HL-60 (cell line): Measurements from ENCODE around the gene PAPPA2.

Experiments used
- DNase-seq, 2 experiments: peaks; one replicate each; pipeline ENCODE4 v3.0.0-alpha.2; 2010 to 2020; ENCODE audit warnings: low read depth in 1 of 2, low spot score in 1 of 2
- H3K27ac ChIP-seq: fragments of 250-450 bp; sonication (Bioruptor Pico); replicated peaks from 2 replicates; pipeline ENCODE4 v1.5.1; 2020; ENCODE audit warnings: mild to moderate bottlenecking, moderate library complexity
- H3K27me3 ChIP-seq: fragments of 250-450 bp; sonication (Bioruptor Pico); 2 replicates; pipeline ENCODE4 v1.5.1; 2021; ENCODE audit warnings: mild to moderate bottlenecking, moderate library complexity; ENCODE audit not compliant: insufficient read depth, poor library complexity, severe bottlenecking
- H3K4me3 ChIP-seq: replicated peaks from 2 replicates; pipeline ENCODE4 v1.5.1; 2011; ENCODE audit warnings: mild to moderate bottlenecking, control low read depth, low read length; ENCODE audit not compliant: insufficient read depth
- GABPA ChIP-seq: IDR thresholded peaks from 2 replicates; pipeline ENCODE4 v1.6.1; 2012; ENCODE audit warnings: low read depth
- POLR2AphosphoS5 ChIP-seq: IDR thresholded peaks from 2 replicates; pipeline ENCODE4 v1.6.1; 2012; ENCODE audit warnings: low read depth
- SPI1 ChIP-seq: IDR thresholded peaks from 2 replicates; pipeline ENCODE4 v1.6.1; 2012; ENCODE audit warnings: low read depth, mild to moderate bottlenecking, borderline replicate concordance
- TF ChIP-seq, protein P1 (sequence below): IDR thresholded peaks from 2 replicates; pipeline ENCODE4 v1.6.1; 2012; ENCODE audit warnings: low read depth; ENCODE audit not compliant: insufficient replicate concordance
- TF ChIP-seq, protein P2 (sequence below): IDR thresholded peaks from one replicate; pipeline ENCODE4 v1.5.1; 2011; ENCODE audit warnings: low read length, control low read depth, inconsistent platforms; ENCODE audit not compliant: insufficient read depth

PAPPA2 gene

DNA sequence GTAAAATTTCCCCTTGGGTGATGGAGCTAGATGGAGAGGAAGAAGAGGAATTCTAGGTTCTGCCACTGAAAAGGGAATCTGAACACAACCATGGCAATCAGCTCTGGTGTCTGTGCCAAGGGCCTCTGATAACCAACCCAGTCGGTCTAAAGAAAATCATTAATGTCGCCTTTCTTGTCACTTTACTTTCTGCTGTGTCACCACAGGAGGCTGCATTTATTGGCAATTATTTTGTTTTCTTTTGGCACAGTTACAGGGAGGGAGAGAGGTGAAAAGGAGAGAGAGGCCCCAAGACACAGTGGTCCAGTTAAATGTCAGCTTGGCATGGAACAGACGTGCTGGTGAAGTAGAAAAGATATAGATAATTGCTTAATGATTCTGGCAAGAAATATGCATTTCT is 414.6 kb downstream of the PAPPA2 start:
- TF ChIP-seq POLR2AphosphoS5, result no peak
- TF ChIP-seq, protein P1, sequence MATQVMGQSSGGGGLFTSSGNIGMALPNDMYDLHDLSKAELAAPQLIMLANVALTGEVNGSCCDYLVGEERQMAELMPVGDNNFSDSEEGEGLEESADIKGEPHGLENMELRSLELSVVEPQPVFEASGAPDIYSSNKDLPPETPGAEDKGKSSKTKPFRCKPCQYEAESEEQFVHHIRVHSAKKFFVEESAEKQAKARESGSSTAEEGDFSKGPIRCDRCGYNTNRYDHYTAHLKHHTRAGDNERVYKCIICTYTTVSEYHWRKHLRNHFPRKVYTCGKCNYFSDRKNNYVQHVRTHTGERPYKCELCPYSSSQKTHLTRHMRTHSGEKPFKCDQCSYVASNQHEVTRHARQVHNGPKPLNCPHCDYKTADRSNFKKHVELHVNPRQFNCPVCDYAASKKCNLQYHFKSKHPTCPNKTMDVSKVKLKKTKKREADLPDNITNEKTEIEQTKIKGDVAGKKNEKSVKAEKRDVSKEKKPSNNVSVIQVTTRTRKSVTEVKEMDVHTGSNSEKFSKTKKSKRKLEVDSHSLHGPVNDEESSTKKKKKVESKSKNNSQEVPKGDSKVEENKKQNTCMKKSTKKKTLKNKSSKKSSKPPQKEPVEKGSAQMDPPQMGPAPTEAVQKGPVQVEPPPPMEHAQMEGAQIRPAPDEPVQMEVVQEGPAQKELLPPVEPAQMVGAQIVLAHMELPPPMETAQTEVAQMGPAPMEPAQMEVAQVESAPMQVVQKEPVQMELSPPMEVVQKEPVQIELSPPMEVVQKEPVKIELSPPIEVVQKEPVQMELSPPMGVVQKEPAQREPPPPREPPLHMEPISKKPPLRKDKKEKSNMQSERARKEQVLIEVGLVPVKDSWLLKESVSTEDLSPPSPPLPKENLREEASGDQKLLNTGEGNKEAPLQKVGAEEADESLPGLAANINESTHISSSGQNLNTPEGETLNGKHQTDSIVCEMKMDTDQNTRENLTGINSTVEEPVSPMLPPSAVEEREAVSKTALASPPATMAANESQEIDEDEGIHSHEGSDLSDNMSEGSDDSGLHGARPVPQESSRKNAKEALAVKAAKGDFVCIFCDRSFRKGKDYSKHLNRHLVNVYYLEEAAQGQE, result no peak
- TF ChIP-seq SPI1, result no peak
- no peak for TF ChIP-seq GABPA
- TF ChIP-seq, protein P2, sequence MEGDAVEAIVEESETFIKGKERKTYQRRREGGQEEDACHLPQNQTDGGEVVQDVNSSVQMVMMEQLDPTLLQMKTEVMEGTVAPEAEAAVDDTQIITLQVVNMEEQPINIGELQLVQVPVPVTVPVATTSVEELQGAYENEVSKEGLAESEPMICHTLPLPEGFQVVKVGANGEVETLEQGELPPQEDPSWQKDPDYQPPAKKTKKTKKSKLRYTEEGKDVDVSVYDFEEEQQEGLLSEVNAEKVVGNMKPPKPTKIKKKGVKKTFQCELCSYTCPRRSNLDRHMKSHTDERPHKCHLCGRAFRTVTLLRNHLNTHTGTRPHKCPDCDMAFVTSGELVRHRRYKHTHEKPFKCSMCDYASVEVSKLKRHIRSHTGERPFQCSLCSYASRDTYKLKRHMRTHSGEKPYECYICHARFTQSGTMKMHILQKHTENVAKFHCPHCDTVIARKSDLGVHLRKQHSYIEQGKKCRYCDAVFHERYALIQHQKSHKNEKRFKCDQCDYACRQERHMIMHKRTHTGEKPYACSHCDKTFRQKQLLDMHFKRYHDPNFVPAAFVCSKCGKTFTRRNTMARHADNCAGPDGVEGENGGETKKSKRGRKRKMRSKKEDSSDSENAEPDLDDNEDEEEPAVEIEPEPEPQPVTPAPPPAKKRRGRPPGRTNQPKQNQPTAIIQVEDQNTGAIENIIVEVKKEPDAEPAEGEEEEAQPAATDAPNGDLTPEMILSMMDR, result no peak
- no peak overlapping the region for H3K27ac ChIP-seq
- H3K4me3 ChIP-seq, result no peak overlapping the region
- H3K27me3 ChIP-seq, result no peaks in the 10 kb centered on the region
- no peak for DNase-seq

DNA sequence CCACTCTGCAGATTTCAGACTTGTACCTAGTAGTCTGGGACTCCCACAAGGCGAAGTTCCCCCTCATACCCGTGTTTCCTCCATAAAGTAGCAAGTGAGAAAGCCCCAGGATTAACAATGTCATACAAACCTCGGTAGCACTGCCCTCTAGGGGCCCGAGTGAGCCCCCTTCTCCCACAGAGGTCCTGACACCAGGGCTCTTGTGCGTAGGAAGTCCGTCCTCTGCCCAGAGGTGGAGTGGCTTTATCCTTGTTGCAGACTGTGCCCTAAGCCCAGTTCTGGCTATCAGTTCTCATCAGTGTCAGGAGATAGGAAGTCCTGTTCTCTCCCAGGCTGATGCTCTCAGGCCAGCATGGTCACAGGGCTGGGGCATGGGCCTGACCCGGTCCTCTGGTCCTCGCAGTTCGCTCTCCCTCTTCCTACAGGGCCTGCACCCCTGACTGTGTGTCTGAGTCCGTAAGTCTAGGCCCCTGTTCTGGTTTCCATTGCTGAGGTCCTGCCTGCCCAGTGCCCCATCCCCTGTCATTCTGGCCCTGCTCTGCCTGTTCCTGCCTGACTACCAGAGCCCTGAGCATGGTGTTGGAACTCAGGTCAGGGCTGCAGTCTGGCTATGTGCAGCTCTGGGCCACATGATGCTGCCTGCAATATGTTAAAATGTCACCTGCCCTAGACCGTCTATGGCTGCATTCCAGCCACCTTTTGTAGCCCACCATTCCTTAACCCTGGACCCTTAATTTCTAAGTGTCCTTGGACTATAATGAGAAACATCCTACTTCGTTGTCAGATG is 416.0 kb downstream of the PAPPA2 start:
- H3K27me3 ChIP-seq, result no peaks in the 10 kb centered on the region
- TF ChIP-seq, protein P2, result no peak
- TF ChIP-seq GABPA (no peak), POLR2AphosphoS5 (no peak), SPI1 (no peak)
- TF ChIP-seq, protein P1, result no peak
- no peak for DNase-seq
- H3K4me3 ChIP-seq, result no peak overlapping the region
- no peak overlapping the region for H3K27ac ChIP-seq

DNA sequence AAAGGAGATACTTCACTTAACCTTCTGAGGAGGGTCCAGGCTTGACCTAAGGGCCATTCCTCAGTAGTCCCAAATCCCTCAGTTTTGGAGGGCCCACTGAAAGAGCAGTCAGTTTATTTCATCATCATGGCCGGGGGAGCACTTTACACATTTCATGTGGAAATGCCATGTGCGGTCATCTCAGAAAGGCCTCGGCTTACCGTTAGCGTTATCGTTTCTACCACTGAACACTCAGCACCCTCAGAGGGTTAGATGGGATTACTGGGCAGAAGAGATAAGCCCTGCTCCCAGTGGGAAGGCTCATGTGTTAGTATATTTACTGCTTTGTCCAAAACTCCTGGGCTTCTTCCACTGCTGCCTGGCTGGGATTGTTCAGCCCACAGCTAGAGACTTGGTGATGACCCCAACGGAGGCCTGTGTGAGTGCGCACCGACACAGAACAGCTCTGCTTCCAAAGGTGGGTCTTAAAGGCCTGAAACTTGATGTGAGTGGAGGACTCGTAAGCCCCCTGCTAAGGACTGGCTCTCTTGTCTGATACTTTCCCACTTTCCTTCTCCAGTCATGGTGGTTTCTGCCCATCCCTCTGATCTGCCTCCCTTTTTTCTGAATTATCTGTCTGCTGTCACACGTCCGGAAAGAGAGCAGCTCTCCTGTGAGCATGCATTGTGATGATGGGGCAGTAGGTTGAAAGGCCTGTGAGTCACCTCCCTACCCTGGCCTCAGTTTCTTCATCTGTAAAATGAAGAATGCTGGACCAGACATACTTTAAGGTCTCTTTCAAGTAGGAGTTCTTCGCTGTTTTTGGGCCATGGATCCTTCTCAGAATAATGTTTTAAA is 417.0 kb downstream of the PAPPA2 start:
- DNase-seq, result no peak
- TF ChIP-seq, protein P1, result no peak
- TF ChIP-seq, protein P2, result no peak
- TF ChIP-seq GABPA, result no peak
- no peak for TF ChIP-seq SPI1
- TF ChIP-seq POLR2AphosphoS5, result no peak
- Histone ChIP-seq H3K4me3 (no peak overlapping the region), H3K27me3 (no peaks in the 10 kb centered on the region), H3K27ac (no peak overlapping the region)
